HG02943 (cell line): ENCODE results near the gene EYS.

Experiments
- ATAC-seq: cut with Tn5 transposase; IDR thresholded peaks from one replicate; pipeline ENCODE4 v1.9.1; 2021; ENCODE audit warnings: mild to moderate bottlenecking, low read depth, moderate library complexity; ENCODE audit not compliant: unreplicated experiment

EYS gene

GRCh38 chr6:64121011-64121565 lies 1585.9 kb downstream of the EYS start:
- no peak for ATAC-seq

GRCh38 chr6:64113704-64114103 lies 1593.3 kb downstream of the EYS start:
- no peak for ATAC-seq

DNA sequence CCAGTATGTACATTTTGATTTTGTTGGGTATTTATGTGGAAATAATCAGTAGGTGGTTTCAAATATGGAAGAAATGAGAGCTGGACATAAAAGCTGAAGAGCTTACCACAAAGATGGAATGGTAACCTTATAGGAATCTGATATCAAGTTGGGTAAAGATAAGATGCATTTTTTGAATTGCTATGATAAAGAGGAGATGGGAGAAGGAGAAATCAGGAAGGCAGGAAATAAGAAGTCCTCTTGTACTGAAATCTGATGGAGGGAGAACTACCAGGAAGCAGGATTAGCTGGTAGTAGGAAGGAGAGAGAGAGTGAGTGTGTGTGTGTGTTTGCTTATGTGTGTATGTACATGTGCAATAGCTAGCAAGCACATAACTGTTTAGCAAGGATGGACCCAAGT lies 1603.0 kb downstream of the EYS start:
- no peak for ATAC-seq

GRCh38 chr6:64103480-64103879 lies 1603.5 kb downstream of the EYS start:
- ATAC-seq: no peak

- no peak for ATAC-seq
Measured at GRCh38 chr6:64100702-64101303, 1606.2 kb downstream of the EYS start.

- ATAC-seq: no peak
Measured at GRCh38 chr6:64090352-64090751, 1616.7 kb downstream of the EYS start.

GRCh38 chr6:64085126-64085525 lies 1621.9 kb downstream of the EYS start:
- ATAC-seq: no peak

DNA sequence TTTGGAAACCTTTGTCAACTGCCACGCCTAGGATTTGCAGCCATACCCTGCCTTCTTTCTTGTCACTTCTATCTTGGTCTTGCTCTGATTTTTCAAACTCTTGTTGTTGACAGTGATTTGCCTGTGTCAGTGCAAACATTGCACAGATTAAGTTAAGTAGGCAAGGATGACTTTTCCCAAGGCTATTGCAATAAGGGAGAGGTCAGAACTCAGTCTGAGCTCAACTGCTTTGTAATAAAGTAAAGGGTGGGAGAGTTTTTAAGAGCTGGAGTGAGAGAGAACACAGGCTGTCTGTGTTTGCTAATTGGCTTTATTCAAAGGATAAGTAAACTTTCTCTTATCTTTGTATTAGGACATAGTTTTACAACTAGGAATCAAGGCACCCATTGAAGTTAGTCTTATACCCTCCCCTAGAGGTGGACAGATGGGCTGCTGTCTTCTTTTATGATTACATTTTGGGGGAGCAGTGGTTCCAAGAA lies 1622.8 kb downstream of the EYS start:
- no peak for ATAC-seq

DNA sequence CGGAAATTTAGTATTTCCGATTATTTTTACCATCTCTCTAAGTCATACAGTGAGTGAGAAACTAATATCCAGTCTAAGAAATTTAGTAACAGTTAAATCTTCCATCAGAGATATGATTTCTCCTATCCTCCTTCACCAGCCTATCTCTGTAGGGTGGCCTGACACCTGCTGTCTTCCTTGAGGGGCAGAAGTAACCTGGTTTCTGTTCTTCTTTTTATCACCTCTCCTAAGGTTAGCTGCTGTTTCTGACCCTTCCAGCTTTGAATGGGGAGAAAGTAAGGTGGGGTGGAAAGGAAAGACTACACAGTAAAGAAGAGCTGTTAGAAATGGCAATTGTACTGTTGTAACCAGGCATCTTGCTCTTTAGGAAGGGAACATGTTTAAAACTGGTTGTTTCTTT lies 1623.8 kb downstream of the EYS start:
- no peak for ATAC-seq

- ATAC-seq: no peak
Measured at GRCh38 chr6:64081453-64081852, 1625.6 kb downstream of the EYS start.

DNA sequence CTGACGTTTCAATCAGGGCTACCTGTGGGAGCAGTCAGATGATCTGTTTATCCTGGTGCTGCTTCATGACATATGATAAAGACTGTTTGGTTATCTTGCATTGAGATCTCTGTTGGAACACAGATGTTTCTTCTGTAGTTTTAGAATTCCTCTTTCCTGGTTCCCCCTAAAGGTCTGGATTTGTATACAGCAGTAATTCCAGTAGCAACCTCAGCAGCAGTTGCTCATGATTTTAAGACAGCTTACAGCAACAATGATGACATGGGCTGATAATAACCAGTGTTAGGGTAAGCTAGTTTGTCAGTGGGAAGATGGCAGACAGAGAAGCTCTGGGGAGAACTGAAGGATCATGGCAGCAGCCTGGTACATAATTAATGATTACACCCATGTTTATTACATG lies 1632.0 kb downstream of the EYS start:
- ATAC-seq: no peak

GRCh38 chr6:64072686-64073085 lies 1634.3 kb downstream of the EYS start:
- ATAC-seq: no peak

DNA sequence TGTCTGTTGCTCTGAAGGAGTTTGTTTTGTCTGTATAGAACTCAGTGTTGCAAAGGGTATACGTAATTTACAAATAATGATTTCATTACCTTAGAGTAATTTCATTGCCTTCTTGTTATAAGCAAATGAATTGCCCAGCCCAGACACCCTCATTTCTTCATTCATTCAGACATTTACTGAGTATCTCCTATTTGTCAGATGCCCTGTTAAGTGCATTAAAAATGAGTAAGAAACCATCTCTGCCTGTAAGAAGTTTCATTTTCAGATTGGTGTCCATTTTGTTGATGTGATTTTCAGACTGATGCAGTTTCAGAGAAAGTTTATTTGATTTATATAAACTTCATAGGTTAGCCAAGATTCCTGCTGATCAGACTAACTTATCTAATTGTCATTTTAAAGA lies 1642.1 kb downstream of the EYS start:
- ATAC-seq: no peak

GRCh38 chr6:64062960-64063683 lies 1643.9 kb downstream of the EYS start:
- ATAC-seq: no peak

GRCh38 chr6:64054861-64055260 lies 1652.2 kb downstream of the EYS start:
- ATAC-seq: no peak

- no peak for ATAC-seq
Measured at GRCh38 chr6:64050590-64050989, 1656.4 kb downstream of the EYS start.

DNA sequence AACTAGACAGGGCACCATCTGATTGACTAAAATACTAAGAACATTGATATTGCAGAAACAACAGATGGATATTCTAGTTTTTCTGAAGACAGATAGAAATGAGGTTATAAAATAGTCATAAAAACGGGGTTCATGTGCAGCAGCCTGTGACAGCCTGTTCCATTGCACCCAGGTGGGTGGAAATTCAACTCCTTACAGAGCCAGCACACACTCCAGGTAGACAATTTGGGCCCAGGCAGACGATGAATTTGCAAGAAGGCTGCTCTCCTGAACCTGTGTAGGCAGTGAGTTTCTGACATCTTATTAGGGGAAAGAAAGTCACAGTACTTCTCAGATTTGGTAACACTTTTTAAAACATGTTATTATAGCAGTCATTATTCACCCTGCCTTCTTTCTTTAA lies 1657.3 kb downstream of the EYS start:
- no peak for ATAC-seq

- ATAC-seq: no peak
Measured at GRCh38 chr6:64046746-64047208, 1660.2 kb downstream of the EYS start.

DNA sequence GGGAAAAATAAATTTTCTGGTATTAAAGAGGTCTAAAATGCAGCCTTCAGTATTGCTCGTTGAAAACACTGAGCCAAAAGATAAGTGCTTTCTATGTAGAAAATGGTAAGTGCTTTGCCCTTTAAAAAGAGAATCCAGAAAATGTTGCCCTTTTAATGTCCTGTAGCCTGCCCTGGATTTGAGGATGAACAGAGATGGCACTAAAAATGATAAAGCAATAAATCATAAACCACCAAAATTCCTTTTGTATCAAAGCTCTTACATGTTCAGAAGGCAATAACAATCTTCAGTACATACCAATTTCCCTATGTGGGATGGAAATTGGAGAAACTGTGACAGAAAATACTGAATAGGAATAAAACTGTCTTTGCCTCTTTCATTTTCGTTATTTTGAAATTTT lies 1665.7 kb downstream of the EYS start:
- ATAC-seq: no peak

GRCh38 chr6:64040113-64040512 lies 1666.9 kb downstream of the EYS start:
- no peak for ATAC-seq

DNA sequence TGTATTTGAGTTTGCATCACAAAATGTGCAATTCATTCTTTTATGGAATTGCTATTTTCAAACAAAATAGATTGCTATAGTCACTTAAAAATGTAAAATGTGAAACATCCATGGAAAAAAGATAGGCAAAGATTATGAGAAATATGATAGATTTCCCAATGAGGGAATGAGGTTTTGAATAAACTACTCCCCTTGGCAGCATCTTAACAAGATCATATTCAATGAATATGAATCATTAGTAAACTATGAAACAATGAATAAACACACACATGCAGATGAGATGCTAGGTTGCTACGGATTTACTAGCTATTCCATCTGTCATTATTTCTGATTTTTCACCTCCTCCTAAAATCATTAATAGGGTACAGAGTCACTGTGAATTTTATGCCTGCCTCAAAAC lies 1669.6 kb downstream of the EYS start:
- no peak for ATAC-seq
